Measurements from ENCODE around the gene KIF20B. TPM values are rescaled to one million over a fixed set of nuclear protein-coding genes. Genes with fewer than 3 reads are reported as not detected.

The KIF20B gene
- total and polyA plus RNA-seq, 2 of the 13 experiments (the other 11 are each of a cell fraction or from before 2014, with no cell fraction given) = 3.5 to 38.6 TPM

GRCh38 chr10:89699581-89700064, 1.8 kb upstream of the KIF20B start (continued):
- TF ChIP-seq UBTF (CRISPR knock-in tag; IDR thresholded peaks at IDR 0.05) (no peak), ZNF713 (CRISPR knock-in tag; IDR thresholded peaks at IDR 0.05) (no peak), KDM2A (CRISPR knock-in tag; IDR thresholded peaks at IDR 0.05; ENCODE audit: borderline replicate concordance, low read depth) (no peak), ZNF629 (CRISPR knock-in tag; conservative IDR thresholded peaks at IDR 0.05) (no peak), U2AF1 (optimal IDR thresholded peaks at IDR 0.05; ENCODE audit: low read depth, low read length) (no peak), DBP (CRISPR knock-in tag; IDR thresholded peaks at IDR 0.05; ENCODE audit: not compliant biosample characterization) (no peak), KDM6A (CRISPR knock-in tag; IDR thresholded peaks at IDR 0.05; ENCODE audit: low read depth) (0 out of 2 replicates have a peak, but pooled peaks have one; percentile 19), REXO4 (CRISPR knock-in tag; IDR thresholded peaks at IDR 0.05; ENCODE audit: borderline replicate concordance) (no peak), MIER3 (CRISPR knock-in tag; IDR thresholded peaks at IDR 0.05; ENCODE audit: borderline replicate concordance) (peak; percentile 74; the same call in 1 of the 2 replicates), TAF1 (CRISPR knock-in tag; IDR thresholded peaks at IDR 0.05) (no peak), HBP1 (CRISPR knock-in tag; IDR thresholded peaks at IDR 0.05; ENCODE audit: low read depth) (peak; percentile 85; the same call in 1 of the 2 replicates), PRMT3 (CRISPR knock-in tag; IDR thresholded peaks at IDR 0.05; ENCODE audit: borderline replicate concordance, low read depth) (peak; percentile 58; the same call in 1 of the 2 replicates), CAMTA2 (CRISPR knock-in tag; IDR thresholded peaks at IDR 0.05; ENCODE audit: borderline replicate concordance) (no peak), HINFP (CRISPR knock-in tag; IDR thresholded peaks at IDR 0.05; ENCODE audit: low read depth) (no peak), ZSCAN5A (CRISPR knock-in tag; IDR thresholded peaks at IDR 0.05; ENCODE audit: borderline replicate concordance) (peak; percentile 58; the same call in 1 of the 2 replicates), TEAD3 (CRISPR knock-in tag; optimal IDR thresholded peaks at IDR 0.05; ENCODE audit: borderline replicate concordance) (peak; percentile 70), ZFP90 (CRISPR knock-in tag; IDR thresholded peaks at IDR 0.05; ENCODE audit: borderline replicate concordance) (0 out of 2 replicates have a peak, but pooled peaks have one; percentile 50), EED (CRISPR knock-in tag; IDR thresholded peaks at IDR 0.05) (no peak)
